MM.1S (cell line): ENCODE data around the gene MEAK7.

ENCODE experiments used
- DNase-seq: peaks from one replicate; pipeline ENCODE4 v3.0.0-alpha.2; 2015
- H2AFZ ChIP-seq: fragments of 300-600 bp; sonication (generic); 2 replicates; pipeline ENCODE4 v1.6.0; 2016; ENCODE audit warnings: antibody characterized with exemption, low read length
- H3F3A ChIP-seq: fragments of 300-600 bp; sonication (generic); 2 replicates; pipeline ENCODE4 v1.6.1; 2016; ENCODE audit warnings: mild to moderate bottlenecking, antibody characterized with exemption, low read length, moderate library complexity, mixed read lengths; ENCODE audit not compliant: insufficient read depth
- H3K27ac ChIP-seq: fragments of 300-600 bp; sonication (generic); 2 replicates; pipeline ENCODE4 v1.5.1; 2016; ENCODE audit warnings: mild to moderate bottlenecking, low read length
- H3K27me3 ChIP-seq: fragments of 300-600 bp; sonication (generic); replicated peaks from 2 replicates; pipeline ENCODE4 v1.6.0; 2016; ENCODE audit warnings: low read length; ENCODE audit not compliant: insufficient read depth
- H3K36me3 ChIP-seq: fragments of 300-600 bp; sonication (generic); replicated peaks from 2 replicates; pipeline ENCODE4 v1.6.1; 2016; ENCODE audit warnings: mild to moderate bottlenecking, low read length, mixed read lengths; ENCODE audit not compliant: insufficient read depth
- H3K4me1 ChIP-seq: fragments of 300-600 bp; sonication (generic); 2 replicates; pipeline ENCODE4 v1.6.1; 2016; ENCODE audit warnings: low read length, mixed read lengths
- H3K4me2 ChIP-seq: fragments of 300-600 bp; sonication (generic); 2 replicates; pipeline ENCODE4 v1.6.0; 2016; ENCODE audit warnings: low read depth, low read length
- H3K4me3 ChIP-seq: fragments of 300-600 bp; sonication (generic); 2 replicates; pipeline ENCODE4 v1.5.1; 2016; ENCODE audit warnings: low read length, mixed read lengths
- H3K79me2 ChIP-seq: fragments of 300-600 bp; sonication (generic); 2 replicates; pipeline ENCODE4 v1.6.1; 2016; ENCODE audit warnings: mixed run types, low read length, mixed read lengths
- H3K9ac ChIP-seq: fragments of 300-600 bp; sonication (generic); 2 replicates; pipeline ENCODE4 v1.6.1; 2016; ENCODE audit warnings: low read length, mixed read lengths
- H3K9me2 ChIP-seq: fragments of 300-600 bp; sonication (generic); replicated peaks from 2 replicates; pipeline ENCODE4 v1.6.1; 2016; ENCODE audit warnings: mild to moderate bottlenecking, low read length, mixed read lengths; ENCODE audit not compliant: insufficient read depth
- H3K9me3 ChIP-seq: fragments of 300-600 bp; sonication (generic); replicated peaks from 2 replicates; pipeline ENCODE4 v1.6.1; 2016; ENCODE audit warnings: mild to moderate bottlenecking, low read length, mixed read lengths; ENCODE audit not compliant: insufficient read depth
- H4K20me1 ChIP-seq: fragments of 300-600 bp; sonication (generic); 2 replicates; pipeline ENCODE4 v1.6.1; 2016; ENCODE audit warnings: mild to moderate bottlenecking, low read length, moderate library complexity, mixed read lengths; ENCODE audit not compliant: insufficient read depth
- CTCF ChIP-seq: fragments of 300-600 bp; sonication (generic); IDR thresholded peaks from 2 replicates; pipeline ENCODE4 v1.5.1; 2016; ENCODE audit warnings: antibody characterized with exemption, low read length, mixed read lengths
- EZH2 ChIP-seq: fragments of 300-600 bp; sonication (generic); optimal IDR thresholded peaks from 2 replicates; pipeline ENCODE3; 2017; ENCODE audit warnings: low read depth, mild to moderate bottlenecking, antibody characterized with exemption, low read length, mixed read lengths
- EZH2phosphoT487 ChIP-seq: fragments of 300-600 bp; sonication (generic); IDR thresholded peaks from 2 replicates; pipeline ENCODE4 v1.6.1; 2018; ENCODE audit warnings: antibody characterized with exemption, low read length

MEAK7 gene

GRCh38 chr16:84498223-84498610 lies 6.2 kb downstream of the MEAK7 start:
- Histone ChIP-seq H3K27me3 (no peaks in the 10 kb centered on the region), H3K4me1 (no peaks in the 10 kb centered on the region), H3K9ac (no peak overlapping the region), H3K4me2 (no peak overlapping the region), H3K4me3 (no peak overlapping the region), H3K79me2 (no peaks in the 10 kb centered on the region), H3K9me2 (no peaks in the 10 kb centered on the region), H3K36me3 (no peaks in the 10 kb centered on the region), H3K27ac (no peak overlapping the region), H4K20me1 (no peaks in the 10 kb centered on the region), H3K9me3 (no peaks in the 10 kb centered on the region), H2AFZ (no peak overlapping the region), H3F3A (no peaks in the 10 kb centered on the region)
- DNase-seq = no peak
- TF ChIP-seq CTCF (no peak), EZH2 (no peak), EZH2phosphoT487 (no peak)

- no peak overlapping the region for H3K4me3 ChIP-seq
- TF ChIP-seq EZH2 (no peak), EZH2phosphoT487 (no peak), CTCF (no peak)
- no peaks in the 10 kb centered on the region for H3K36me3 ChIP-seq
- no peak for DNase-seq
- H4K20me1 ChIP-seq = no peaks in the 10 kb centered on the region
- no peaks in the 10 kb centered on the region for H3K4me1 ChIP-seq
- H3K27ac ChIP-seq = no peak overlapping the region
- no peaks in the 10 kb centered on the region for H3F3A ChIP-seq
- H2AFZ ChIP-seq = no peak overlapping the region
- H3K79me2 ChIP-seq = no peaks in the 10 kb centered on the region
- H3K9me3 ChIP-seq = no peaks in the 10 kb centered on the region
- H3K4me2 ChIP-seq = no peak overlapping the region
- no peaks in the 10 kb centered on the region for H3K27me3 ChIP-seq
- H3K9ac ChIP-seq = no peak overlapping the region
- no peaks in the 10 kb centered on the region for H3K9me2 ChIP-seq
These were observed 6.8 kb downstream of the MEAK7 start for GRCh38 chr16:84497418-84498222.

GRCh38 chr16:84496991-84497390 lies 7.5 kb downstream of the MEAK7 start:
- H4K20me1 ChIP-seq = no peaks in the 10 kb centered on the region
- no peaks in the 10 kb centered on the region for H3K36me3 ChIP-seq
- H3K27ac ChIP-seq = no peak overlapping the region
- H3K27me3 ChIP-seq = no peaks in the 10 kb centered on the region
- no peaks in the 10 kb centered on the region for H3K4me1 ChIP-seq
- no peak overlapping the region for H3K4me3 ChIP-seq
- TF ChIP-seq EZH2 (no peak), CTCF (no peak), EZH2phosphoT487 (no peak)
- H3K9me2 ChIP-seq = no peaks in the 10 kb centered on the region
- no peak overlapping the region for H3K9ac ChIP-seq
- H3K4me2 ChIP-seq = no peak overlapping the region
- no peaks in the 10 kb centered on the region for H3K79me2 ChIP-seq
- H3F3A ChIP-seq = no peaks in the 10 kb centered on the region
- H3K9me3 ChIP-seq = no peaks in the 10 kb centered on the region
- no peak overlapping the region for H2AFZ ChIP-seq
- no peak for DNase-seq
